ES-I3 (cell line): ENCODE results near the gene ZC3H6.
"Not testable (repeated sequence)": the region's sequence is repeated elsewhere in the genome, so short reads cannot be mapped to it uniquely, and the experiment has no call there.

Source experiments
- H3K36me3 ChIP-seq: 2 replicates; pipeline ENCODE4 v1.6.1; 2013; ENCODE audit warnings: mild to moderate bottlenecking, low read length, control low read depth, moderate library complexity; ENCODE audit not compliant: insufficient read depth
- H3K4me1 ChIP-seq: 2 replicates; pipeline ENCODE4 v1.6.1; 2013; ENCODE audit warnings: mild to moderate bottlenecking, control low read depth, low read length; ENCODE audit not compliant: insufficient read depth
- H3K9ac ChIP-seq: 2 replicates; pipeline ENCODE4 v1.6.1; 2013; ENCODE audit warnings: low read depth, mild to moderate bottlenecking, low read length, moderate library complexity
- H3K9me3 ChIP-seq: 2 replicates; pipeline ENCODE4 v1.6.1; 2013; ENCODE audit warnings: mild to moderate bottlenecking, low read length, moderate library complexity; ENCODE audit not compliant: control insufficient read depth, insufficient read depth

ZC3H6 gene

GRCh38 chr2:112260295-112260625, 15.1 kb upstream of the ZC3H6 start:
- Histone ChIP-seq H3K4me1 (peaks cover 8% of the 10 kb centered on the region), H3K9ac (no peak overlapping the region), H3K9me3 (peaks cover 4% of the 10 kb centered on the region; the same call in 1 of the 2 replicates), H3K36me3 (no peaks in the 10 kb centered on the region)

- H3K9me3 ChIP-seq: peaks cover 4% of the 10 kb centered on the region; the same call in 1 of the 2 replicates
- no peak overlapping the region for H3K9ac ChIP-seq
- H3K4me1 ChIP-seq: peaks cover 8% of the 10 kb centered on the region
- H3K36me3 ChIP-seq: no peaks in the 10 kb centered on the region
Observed at GRCh38 chr2:112262876-112263275, 12.5 kb upstream of the ZC3H6 start.

GRCh38 chr2:112268547-112268946, 6.8 kb upstream of the ZC3H6 start:
- H3K9me3 ChIP-seq: peaks cover 5% of the 10 kb centered on the region
- no peak overlapping the region for H3K9ac ChIP-seq
- H3K4me1 ChIP-seq: peaks cover 12% of the 10 kb centered on the region; the same call in 1 of the 2 replicates
- H3K36me3 ChIP-seq: no peaks in the 10 kb centered on the region

GRCh38 chr2:112272669-112273068, 2.7 kb upstream of the ZC3H6 start:
- Histone ChIP-seq H3K36me3 (no peaks in the 10 kb centered on the region), H3K9me3 (peaks cover 5% of the 10 kb centered on the region), H3K9ac (no peak overlapping the region)

GRCh38 chr2:112273349-112273748, 2.0 kb upstream of the ZC3H6 start:
- H3K36me3 ChIP-seq: no peaks in the 10 kb centered on the region
- H3K4me1 ChIP-seq: peaks cover 22% of the 10 kb centered on the region; the same call in 1 of the 2 replicates
- peaks cover 5% of the 10 kb centered on the region for H3K9me3 ChIP-seq
- no peak overlapping the region for H3K9ac ChIP-seq

More at GRCh38 chr2:112272669-112273068, 2.7 kb upstream of the ZC3H6 start:
- H3K4me1 ChIP-seq: peaks cover 22% of the 10 kb centered on the region; the same call in 1 of the 2 replicates

GRCh38 chr2:112275887-112276773, 733 bp downstream of the ZC3H6 start:
- peaks cover 22% of the 10 kb centered on the region; the same call in 1 of the 2 replicates for H3K4me1 ChIP-seq
- no peaks in the 10 kb centered on the region for H3K9me3 ChIP-seq
- H3K9ac ChIP-seq: peak overlapping the region; percentile 98
- H3K36me3 ChIP-seq: no peaks in the 10 kb centered on the region

GRCh38 chr2:112276954-112277353, 1.6 kb downstream of the ZC3H6 start:
- H3K9me3 ChIP-seq: no peaks in the 10 kb centered on the region
- H3K9ac ChIP-seq: peak overlapping the region; percentile 98
- H3K36me3 ChIP-seq: no peaks in the 10 kb centered on the region
- H3K4me1 ChIP-seq: peaks cover 22% of the 10 kb centered on the region; the same call in 1 of the 2 replicates

GRCh38 chr2:112277596-112278220, 2.3 kb downstream of the ZC3H6 start:
- Histone ChIP-seq H3K9me3 (no peaks in the 10 kb centered on the region), H3K36me3 (no peaks in the 10 kb centered on the region), H3K4me1 (peaks cover 19% of the 10 kb centered on the region; the same call in 1 of the 2 replicates), H3K9ac (no peak overlapping the region)

GRCh38 chr2:112282066-112282465, 6.7 kb downstream of the ZC3H6 start:
- not testable (repeated sequence) for H3K36me3 ChIP-seq, H3K9ac ChIP-seq, H3K4me1 ChIP-seq, H3K9me3 ChIP-seq

GRCh38 chr2:112283535-112283934, 8.1 kb downstream of the ZC3H6 start:
- H3K4me1 ChIP-seq, H3K9ac ChIP-seq, H3K36me3 ChIP-seq, H3K9me3 ChIP-seq: not testable (repeated sequence)

GRCh38 chr2:112290088-112290487, 14.7 kb downstream of the ZC3H6 start:
- Histone ChIP-seq H3K4me1 (no peaks in the 10 kb centered on the region), H3K9ac (no peak overlapping the region), H3K36me3 (no peaks in the 10 kb centered on the region), H3K9me3 (no peaks in the 10 kb centered on the region)

GRCh38 chr2:112290648-112291047, 15.3 kb downstream of the ZC3H6 start:
- H3K36me3 ChIP-seq: no peaks in the 10 kb centered on the region
- H3K9me3 ChIP-seq: no peaks in the 10 kb centered on the region
- H3K4me1 ChIP-seq: no peaks in the 10 kb centered on the region
- no peak overlapping the region for H3K9ac ChIP-seq

- H3K9me3 ChIP-seq: no peaks in the 10 kb centered on the region
Observed at GRCh38 chr2:112293636-112294401, 18.4 kb downstream of the ZC3H6 start.

GRCh38 chr2:112295407-112296078, 20.1 kb downstream of the ZC3H6 start:
- Histone ChIP-seq H3K4me1 (no peaks in the 10 kb centered on the region), H3K9ac (no peak overlapping the region), H3K36me3 (no peaks in the 10 kb centered on the region), H3K9me3 (no peaks in the 10 kb centered on the region)

More at GRCh38 chr2:112293636-112294401, 18.4 kb downstream of the ZC3H6 start:
- no peaks in the 10 kb centered on the region for H3K36me3 ChIP-seq
- H3K4me1 ChIP-seq: no peaks in the 10 kb centered on the region
- no peak overlapping the region for H3K9ac ChIP-seq
